OCI-LY3 (cell line): ENCODE results near the gene RAI1.

ENCODE experiments used
- H2AFZ ChIP-seq: fragments of 200-600, 300-600 bp; shearing (Covaris generic); 2 replicates; pipeline ENCODE4 v1.6.0; 2014; ENCODE audit warnings: antibody characterized with exemption, low read depth, low read length
- H3K27ac ChIP-seq: fragments of 200-600, 300-600 bp; sonication (generic); 2 replicates; pipeline ENCODE4 v1.5.1; 2014; ENCODE audit warnings: mild to moderate bottlenecking, low read length, moderate library complexity, mixed read lengths
- H3K27me3 ChIP-seq: fragments of 200-600, 300-600 bp; sonication (generic); 2 replicates; pipeline ENCODE4 v1.6.1; 2014; ENCODE audit warnings: low read depth, low read length, mixed read lengths
- H3K36me3 ChIP-seq: fragments of 200-600, 300-600 bp; sonication (generic); replicated peaks from 2 replicates; pipeline ENCODE3; 2014; ENCODE audit warnings: low read depth, low read length, mixed read lengths
- H3K4me1 ChIP-seq: fragments of 300-600, 200-600 bp; sonication (generic); 2 replicates; pipeline ENCODE4 v1.6.1; 2014; ENCODE audit warnings: low read length, mixed read lengths
- H3K4me2 ChIP-seq: fragments of 200-600, 300-600 bp; sonication (generic); 2 replicates; pipeline ENCODE4 v1.6.1; 2014; ENCODE audit warnings: low read length, mixed read lengths
- H3K4me3 ChIP-seq: fragments of 300-600, 200-600 bp; sonication (generic); 2 replicates; pipeline ENCODE4 v1.5.1; 2014; ENCODE audit warnings: antibody characterized with exemption, mild to moderate bottlenecking, low read length, moderate library complexity
- H3K79me2 ChIP-seq: fragments of 300-600, 200-600 bp; shearing (Covaris generic); 2 replicates; pipeline ENCODE4 v1.6.1; 2014; ENCODE audit warnings: mild to moderate bottlenecking, low read length, mixed read lengths
- H3K9ac ChIP-seq: fragments of 300-600, 200-600 bp; shearing (Covaris generic); 2 replicates; pipeline ENCODE4 v1.6.0; 2014; ENCODE audit warnings: mild to moderate bottlenecking, low read length, moderate library complexity
- H3K9me3 ChIP-seq: fragments of 200-600, 300-600 bp; shearing (Covaris generic); 2 replicates; pipeline ENCODE4 v1.6.1; 2014; ENCODE audit warnings: low read length, mixed read lengths; ENCODE audit not compliant: insufficient read depth
- H4K20me1 ChIP-seq: fragments of 200-600, 300-600 bp; sonication (generic); 2 replicates; pipeline ENCODE4 v1.6.1; 2016; ENCODE audit warnings: low read length, mixed read lengths; ENCODE audit not compliant: insufficient read depth
- CTCF ChIP-seq: fragments of 200-600, 300-600 bp; sonication (generic); IDR thresholded peaks from 2 replicates; pipeline ENCODE4 v1.5.1; 2014; ENCODE audit warnings: antibody characterized with exemption, low read length, low read depth
- EZH2phosphoT487 ChIP-seq: fragments of 200-600 bp; shearing (Covaris generic); IDR thresholded peaks from 2 replicates; pipeline ENCODE4 v1.6.1; 2018; ENCODE audit warnings: antibody characterized with exemption, mixed run types, low read depth

The RAI1 gene

GRCh38 chr17:17788967-17789366 lies 107.7 kb downstream of the RAI1 start:
- Histone ChIP-seq H3K36me3 (no peaks in the 10 kb centered on the region), H3K27me3 (no peaks in the 10 kb centered on the region), H3K4me1 (no peaks in the 10 kb centered on the region), H3K4me2 (no peak overlapping the region), H3K4me3 (no peak overlapping the region), H4K20me1 (peaks cover 6% of the 10 kb centered on the region; the same call in 1 of the 2 replicates), H3K9ac (no peak overlapping the region), H3K79me2 (no peaks in the 10 kb centered on the region), H3K27ac (no peak overlapping the region), H2AFZ (no peak overlapping the region), H3K9me3 (no peaks in the 10 kb centered on the region)
- no peak for TF ChIP-seq EZH2phosphoT487
- TF ChIP-seq CTCF: no peak

DNA sequence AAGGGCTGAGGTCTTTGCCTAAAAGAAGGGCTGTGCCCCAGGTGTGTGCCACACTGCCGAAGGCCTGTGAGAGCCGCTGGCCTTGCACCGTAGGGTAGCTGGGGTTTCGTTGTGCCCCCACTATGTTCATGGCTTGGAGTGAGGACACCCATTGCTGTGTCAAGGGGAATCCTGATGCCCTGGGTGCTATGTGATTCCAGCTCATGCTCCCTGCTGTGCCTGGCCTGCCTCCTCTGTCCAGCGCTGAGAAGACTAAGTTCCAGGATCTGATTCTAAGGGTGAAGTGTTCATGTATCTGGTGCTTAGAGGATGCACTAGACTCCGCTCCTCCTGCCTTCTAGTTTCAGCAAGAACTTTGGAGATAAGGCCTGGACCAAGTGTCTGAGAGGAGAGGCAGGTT lies 108.2 kb downstream of the RAI1 start:
- Histone ChIP-seq H3K4me1 (no peaks in the 10 kb centered on the region), H3K9me3 (no peaks in the 10 kb centered on the region), H3K79me2 (no peaks in the 10 kb centered on the region), H3K9ac (no peak overlapping the region), H3K27ac (no peak overlapping the region), H3K4me3 (no peak overlapping the region), H2AFZ (no peak overlapping the region), H3K36me3 (no peaks in the 10 kb centered on the region), H3K4me2 (no peak overlapping the region), H3K27me3 (no peaks in the 10 kb centered on the region), H4K20me1 (peaks cover 2% of the 10 kb centered on the region; the same call in 1 of the 2 replicates)
- TF ChIP-seq EZH2phosphoT487: no peak
- no peak for TF ChIP-seq CTCF

DNA sequence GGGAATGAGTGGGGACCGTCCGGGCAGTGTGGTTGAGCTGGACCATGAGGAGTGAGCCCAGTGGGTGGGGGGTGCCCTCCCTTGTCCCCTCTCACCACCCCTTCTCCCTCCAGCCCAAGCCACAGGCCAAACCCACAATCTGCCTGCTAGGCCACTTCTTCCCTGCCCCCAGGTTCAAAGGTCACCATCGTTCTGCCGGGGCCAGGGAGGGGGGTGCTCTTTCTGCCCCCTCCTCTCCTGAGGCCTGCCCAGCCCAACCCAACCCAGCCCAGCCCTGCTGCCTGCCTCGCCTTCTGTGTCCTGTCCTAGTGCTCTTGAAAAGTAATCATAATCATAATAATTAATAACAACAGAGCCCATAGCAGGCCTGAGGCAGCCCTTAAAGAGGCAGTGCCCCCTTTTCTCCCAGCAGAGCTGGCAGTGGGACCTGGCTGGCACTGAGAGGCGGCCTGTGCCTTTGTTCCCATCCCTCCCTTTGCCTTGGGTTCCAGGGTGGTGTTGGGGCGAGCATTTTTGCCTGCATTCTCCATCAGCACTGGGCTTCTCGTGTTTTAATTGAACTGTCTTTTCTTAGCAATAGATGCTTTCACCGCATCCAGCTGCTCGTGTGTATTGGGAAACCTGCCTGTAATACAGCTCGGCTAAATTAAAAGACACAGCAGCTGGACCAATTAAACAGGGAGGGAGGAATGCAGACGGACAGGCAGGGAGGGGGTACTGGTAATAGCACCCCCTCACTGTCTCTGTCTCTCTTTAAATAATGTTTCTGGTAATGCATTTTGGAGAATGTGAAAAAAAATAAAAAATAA lies 108.8 kb downstream of the RAI1 start:
- H4K20me1 ChIP-seq: no peaks in the 10 kb centered on the region
- no peak overlapping the region for H3K27ac ChIP-seq
- H3K4me3 ChIP-seq: no peak overlapping the region
- no peak for TF ChIP-seq EZH2phosphoT487
- no peak for TF ChIP-seq CTCF
- no peak overlapping the region for H2AFZ ChIP-seq
- H3K27me3 ChIP-seq: no peaks in the 10 kb centered on the region
- H3K4me1 ChIP-seq: no peaks in the 10 kb centered on the region
- no peaks in the 10 kb centered on the region for H3K79me2 ChIP-seq
- no peak overlapping the region for H3K9ac ChIP-seq
- no peak overlapping the region for H3K4me2 ChIP-seq
- H3K9me3 ChIP-seq: no peaks in the 10 kb centered on the region
- no peaks in the 10 kb centered on the region for H3K36me3 ChIP-seq

- H3K27me3 ChIP-seq: no peaks in the 10 kb centered on the region
Measured at GRCh38 chr17:17790637-17791464, 109.6 kb downstream of the RAI1 start.

More at GRCh38 chr17:17790637-17791464, 109.6 kb downstream of the RAI1 start:
- H3K9ac ChIP-seq: no peak overlapping the region
- no peak overlapping the region for H2AFZ ChIP-seq
- H3K4me3 ChIP-seq: no peak overlapping the region
- no peaks in the 10 kb centered on the region for H3K9me3 ChIP-seq
- no peak overlapping the region for H3K4me2 ChIP-seq
- no peak for TF ChIP-seq CTCF
- TF ChIP-seq EZH2phosphoT487: no peak
- H4K20me1 ChIP-seq: no peaks in the 10 kb centered on the region
- no peaks in the 10 kb centered on the region for H3K36me3 ChIP-seq
- no peaks in the 10 kb centered on the region for H3K4me1 ChIP-seq
- H3K27ac ChIP-seq: no peak overlapping the region
- no peaks in the 10 kb centered on the region for H3K79me2 ChIP-seq
